Aorta (tissue), 5 donors: Measurements from ENCODE around the gene CCL4. TPM values are rescaled to one million over a fixed set of nuclear protein-coding genes. Genes with fewer than 3 reads are reported as not detected.
A peak's percentile ranks its signal among the peaks of the same experiment; 100 is the strongest.
"Not testable (repeated sequence)": the region's sequence is repeated elsewhere in the genome, so short reads cannot be mapped to it uniquely, and the experiment has no call there.

Experiments used
- ATAC-seq: fragments of 200-7000 bp; cut with Tn5 transposase; one replicate; pipeline ENCODE4 v1.9.1; 2022; ENCODE audit warnings: moderate library complexity; ENCODE audit not compliant: low FRiP score
- DNase-seq, 2 donors: peaks; one replicate each; pipeline ENCODE4 v3.0.0-alpha.2; 2020
- H3K27ac ChIP-seq, 2 donors: one replicate each; pipeline ENCODE4 v1.5.1; 2013; ENCODE audit warnings: low read length in 2 of 2, mild to moderate bottlenecking in 2 of 2, moderate library complexity in 2 of 2, control low read depth in 1 of 2, inconsistent platforms in 1 of 2, low read depth in 1 of 2
- H3K27me3 ChIP-seq, 2 donors: one replicate each; pipeline ENCODE4 v1.6.1; 2013; ENCODE audit warnings: control low read depth in 1 of 2, low read length in 1 of 2, mild to moderate bottlenecking in 1 of 2, moderate library complexity in 1 of 2; ENCODE audit not compliant: insufficient read depth in 2 of 2, control insufficient read depth in 1 of 2
- H3K36me3 ChIP-seq, 2 donors: one replicate each; pipeline ENCODE4 v1.6.1; 2013; ENCODE audit warnings: control low read depth in 1 of 2, low read length in 1 of 2, mild to moderate bottlenecking in 1 of 2; ENCODE audit not compliant: insufficient read depth in 2 of 2, control insufficient read depth in 1 of 2
- H3K4me1 ChIP-seq, 2 donors: one replicate each; pipeline ENCODE4 v1.6.1; 2013; ENCODE audit warnings: low read length in 2 of 2, control low read depth in 1 of 2, mild to moderate bottlenecking in 1 of 2, moderate library complexity in 1 of 2; ENCODE audit not compliant: insufficient read depth in 2 of 2, control insufficient read depth in 1 of 2
- H3K4me3 ChIP-seq, 2 donors: one replicate each; pipeline ENCODE4 v1.5.1; 2013; ENCODE audit warnings: low read length in 2 of 2, control low read depth in 1 of 2, mild to moderate bottlenecking in 1 of 2
- H3K9me3 ChIP-seq: one replicate; pipeline ENCODE4 v1.6.1; 2013; ENCODE audit warnings: mild to moderate bottlenecking, low read length; ENCODE audit not compliant: control insufficient read depth
- WGBS, 2 donors: extraction: QIAGEN DNeasy Blood & Tissue Kit; methylation state at CpG; one replicate each; pipeline ENCODE4 v1.1.7; 2013; 5-methylcytosine and 5-hydroxymethylcytosine counted together
- intact Hi-C, 2 donors: fragments of 100-400 bp; cut with DNase I; formaldehyde crosslinking; loops; one replicate each; pipeline versions ENCODE4 v1.14.2 to v1.15.0; 2022
- polyA plus RNA-seq, 2 donors: library from polyadenylated mRNA; stranded (reverse); fragments of 200-250 nt; gene quantifications; one replicate each; pipeline ENCODE4 v1.2.3, GENCODE V29; 2013
- total RNA-seq, 2 donors: library from RNA; stranded (reverse); fragmentation: NEBNext Ultra II Directional; extraction: Animal tissue kit (Norgen Biotek cat#: 25700); gene quantifications; one replicate each; pipeline ENCODE4 v1.2.1, GENCODE V29; 2021
- donor health status: healthy with polysubstance abuse.
- donor health status: Bipolar disorder and iron deficiency.
- donor health status: DM: no; HTN: no; CAD: no.
- donor health status: DM: no; HTN: no; CAD: no.
- donor health status: DM: yes; HTN: yes; CAD: no.

CCL4 gene
- total and polyA plus RNA-seq, 4 donors: 1.9 to 13.5 (median 9.4) TPM

- DNase-seq: no peak
- H3K27me3 ChIP-seq: no peaks in the 10 kb centered on the region
- no peaks in the 10 kb centered on the region for H3K9me3 ChIP-seq
- no peaks in the 10 kb centered on the region for H3K4me1 ChIP-seq
- no peak overlapping the region for H3K27ac ChIP-seq
- H3K4me3 ChIP-seq: no peak overlapping the region
- WGBS, 2 donors: 66 to 68% methylated on average over 3 of the region's 3 CpGs
- ATAC-seq: no peak
- intact Hi-C loops: no loop called here
- H3K36me3 ChIP-seq: no peaks in the 10 kb centered on the region
Measured at GRCh38 chr17:36068524-36068923, 35.1 kb upstream of the CCL4 start.

GRCh38 chr17:36069136-36069535, 34.5 kb upstream of the CCL4 start:
- intact Hi-C loops: no loop called here

GRCh38 chr17:36070427-36070826, 33.2 kb upstream of the CCL4 start:
- no peak for ATAC-seq
- Histone ChIP-seq H3K27ac (no peak overlapping the region), H3K9me3 (no peaks in the 10 kb centered on the region), H3K4me1 (no peaks in the 10 kb centered on the region), H3K4me3 (no peak overlapping the region), H3K27me3 (no peaks in the 10 kb centered on the region), H3K36me3 (no peaks in the 10 kb centered on the region)
- DNase-seq: no peak
- intact Hi-C loops: no loop called here
- WGBS, 2 donors: 60 to 73% methylated on average over 3 of the region's 3 CpGs

More at GRCh38 chr17:36069136-36069535, 34.5 kb upstream of the CCL4 start:
- ATAC-seq: no peak
- no peaks in the 10 kb centered on the region for H3K9me3 ChIP-seq
- no peak overlapping the region for H3K27ac ChIP-seq
- no peak overlapping the region for H3K4me3 ChIP-seq
- no peak for DNase-seq
- no peaks in the 10 kb centered on the region for H3K36me3 ChIP-seq
- H3K27me3 ChIP-seq: no peaks in the 10 kb centered on the region
- no peaks in the 10 kb centered on the region for H3K4me1 ChIP-seq

- H3K4me1 ChIP-seq: no peaks in the 10 kb centered on the region
- H3K9me3 ChIP-seq: no peaks in the 10 kb centered on the region
- H3K4me3 ChIP-seq: no peak overlapping the region
- H3K27me3 ChIP-seq: no peaks in the 10 kb centered on the region
- no peak for DNase-seq
- intact Hi-C loops: no loop called here
- no peak overlapping the region for H3K27ac ChIP-seq
- no peaks in the 10 kb centered on the region for H3K36me3 ChIP-seq
- WGBS, 2 donors: 54 to 65% methylated on average over 2 of the region's 2 CpGs
- ATAC-seq: no peak
Measured at GRCh38 chr17:36071751-36072150, 31.9 kb upstream of the CCL4 start.

GRCh38 chr17:36072431-36073121, 31.1 kb upstream of the CCL4 start:
- H3K27ac ChIP-seq: no peak overlapping the region
- peaks cover 3% of the 10 kb centered on the region for H3K9me3 ChIP-seq
- no peaks in the 10 kb centered on the region for H3K36me3 ChIP-seq
- H3K4me1 ChIP-seq: no peaks in the 10 kb centered on the region
- intact Hi-C loops: no loop called here
- ATAC-seq: peak; percentile 67
- no peaks in the 10 kb centered on the region for H3K27me3 ChIP-seq
- whole genome bisulfite sequencing, 2 donors: 33 to 34% methylated on average over 12 of the region's 12 CpGs
- no peak overlapping the region for H3K4me3 ChIP-seq
- DNase-seq: peak in 1 of 2 donors; percentile 64

GRCh38 chr17:36074365-36074764, 29.3 kb upstream of the CCL4 start:
- no peak for DNase-seq
- no peak for ATAC-seq
- Histone ChIP-seq H3K27ac (no peak overlapping the region), H3K4me1 (no peaks in the 10 kb centered on the region), H3K4me3 (no peak overlapping the region), H3K36me3 (no peaks in the 10 kb centered on the region), H3K9me3 (peaks cover 3% of the 10 kb centered on the region), H3K27me3 (no peaks in the 10 kb centered on the region)
- 82 to 84% methylated on average over 1 of the region's 1 CpG for WGBS, 2 donors
- intact Hi-C loops: no loop called here

GRCh38 chr17:36081681-36082471, 21.8 kb upstream of the CCL4 start:
- H3K27me3 ChIP-seq, H3K27ac ChIP-seq, H3K4me3 ChIP-seq, H3K4me1 ChIP-seq, DNase-seq, intact Hi-C loops, H3K9me3 ChIP-seq, ATAC-seq, H3K36me3 ChIP-seq: not testable (repeated sequence)
- 77 to 79% methylated on average over 5 of the region's 5 CpGs for WGBS, 2 donors

- H3K36me3 ChIP-seq, H3K4me3 ChIP-seq, H3K27me3 ChIP-seq, H3K4me1 ChIP-seq, H3K27ac ChIP-seq, H3K9me3 ChIP-seq, intact Hi-C loops, DNase-seq: not testable (repeated sequence)
- ATAC-seq: peak; percentile 71
- WGBS, 2 donors: 62 to 63% methylated on average over 8 of the region's 8 CpGs
Measured at GRCh38 chr17:36082482-36083120, 21.0 kb upstream of the CCL4 start.
